ENCODE measurements around the gene NUMB.

Gene NUMB

GRCh38 chr14:73290279-73290678 is 168.1 kb downstream of the NUMB start:
- DNase-seq (ENCODE audit: low spot score): no peak

GRCh38 chr14:73289729-73290128 is 168.6 kb downstream of the NUMB start:
- DNase-seq (ENCODE audit: low spot score): no peak

- no peak for DNase-seq (ENCODE audit: low spot score)
Observed at GRCh38 chr14:73289308-73289707, 169.0 kb downstream of the NUMB start.

GRCh38 chr14:73287071-73287470 is 171.3 kb downstream of the NUMB start:
- DNase-seq (ENCODE audit: low spot score): no peak

- no peak for DNase-seq (ENCODE audit: low spot score)
Observed at GRCh38 chr14:73286598-73286997, 171.7 kb downstream of the NUMB start.

- DNase-seq (ENCODE audit: low spot score): no peak
Observed at GRCh38 chr14:73285979-73286378, 172.4 kb downstream of the NUMB start.

- no peak for DNase-seq (ENCODE audit: low spot score)
Observed at GRCh38 chr14:73283608-73284379, 174.6 kb downstream of the NUMB start.

GRCh38 chr14:73280903-73281302 is 177.4 kb downstream of the NUMB start:
- no peak for DNase-seq (ENCODE audit: low spot score)

- DNase-seq (ENCODE audit: low spot score): no peak
Observed at GRCh38 chr14:73277376-73277775, 181.0 kb downstream of the NUMB start.

- DNase-seq (ENCODE audit: low spot score): no peak
Observed at GRCh38 chr14:73276836-73277235, 181.5 kb downstream of the NUMB start.

GRCh38 chr14:73273799-73274198 is 184.5 kb downstream of the NUMB start:
- DNase-seq (ENCODE audit: low spot score): no peak

- DNase-seq (ENCODE audit: low spot score): no peak
Observed at GRCh38 chr14:73272393-73272792, 186.0 kb downstream of the NUMB start.

GRCh38 chr14:73269729-73270531 is 188.4 kb downstream of the NUMB start:
- no peak for DNase-seq (ENCODE audit: low spot score)

GRCh38 chr14:73267474-73267873 is 190.9 kb downstream of the NUMB start:
- no peak for DNase-seq (ENCODE audit: low spot score)

GRCh38 chr14:73266317-73266716 is 192.0 kb downstream of the NUMB start:
- DNase-seq (ENCODE audit: low spot score): no peak

- DNase-seq (ENCODE audit: low spot score): no peak
Observed at GRCh38 chr14:73265721-73266046, 192.7 kb downstream of the NUMB start.

GRCh38 chr14:73264885-73265720 is 193.2 kb downstream of the NUMB start:
- no peak for DNase-seq (ENCODE audit: low spot score)

- DNase-seq (ENCODE audit: low spot score): no peak
Observed at GRCh38 chr14:73264080-73264884, 194.1 kb downstream of the NUMB start.

GRCh38 chr14:73263606-73264005 is 194.7 kb downstream of the NUMB start:
- no peak for DNase-seq (ENCODE audit: low spot score)

GRCh38 chr14:73262427-73263183 is 195.7 kb downstream of the NUMB start:
- DNase-seq (ENCODE audit: low spot score): no peak

All from SK-N-DZ (cell line).